Progenitor cell of endocrine pancreas (in vitro differentiated cells): Measurements from ENCODE around the gene DNAJC7. TPM values are rescaled to one million over a fixed set of nuclear protein-coding genes. Genes with fewer than 3 reads are reported as not detected.

Source experiments
- DNase-seq: peaks from one replicate; pipeline ENCODE4 v3.0.0; 2021; ENCODE audit warnings: low spot score; ENCODE audit not compliant: unreplicated experiment
- H3K27ac Mint-ChIP-seq: 2 replicates; pipeline ENCODE4 v1.8.0; 2021; ENCODE audit warnings: mild to moderate bottlenecking, moderate library complexity, mixed read lengths
- H3K27me3 Mint-ChIP-seq: 2 replicates; pipeline ENCODE4 v1.8.0; 2021; ENCODE audit warnings: mixed read lengths
- H3K36me3 Mint-ChIP-seq: 2 replicates; pipeline ENCODE4 v1.8.0; 2022; ENCODE audit warnings: mixed read lengths; ENCODE audit not compliant: insufficient read depth
- H3K4me1 Mint-ChIP-seq: 2 replicates; pipeline ENCODE4 v1.8.0; 2021; ENCODE audit warnings: low read depth, mixed read lengths
- H3K4me3 Mint-ChIP-seq: 2 replicates; pipeline ENCODE4 v1.8.0; 2021; ENCODE audit warnings: low read depth, mild to moderate bottlenecking, moderate library complexity, mixed read lengths
- H3K9me3 Mint-ChIP-seq: 2 replicates; pipeline ENCODE4 v1.8.0; 2021; ENCODE audit warnings: low read depth, mixed read lengths
- CTCF ChIP-seq: fragments of 200-600 bp; sonication (generic); IDR thresholded peaks from one replicate; pipeline ENCODE4 v1.5.0; 2021; ENCODE audit warnings: antibody characterized with exemption, mild to moderate bottlenecking; ENCODE audit not compliant: unreplicated experiment
- total RNA-seq: library from RNA; stranded (reverse); gene quantifications from 2 replicates; pipeline ENCODE4 v1.2.1, GENCODE V29; 2021

DNAJC7 gene
- total RNA-seq, 1 donor from 2014 or later, result 117 TPM

DNA sequence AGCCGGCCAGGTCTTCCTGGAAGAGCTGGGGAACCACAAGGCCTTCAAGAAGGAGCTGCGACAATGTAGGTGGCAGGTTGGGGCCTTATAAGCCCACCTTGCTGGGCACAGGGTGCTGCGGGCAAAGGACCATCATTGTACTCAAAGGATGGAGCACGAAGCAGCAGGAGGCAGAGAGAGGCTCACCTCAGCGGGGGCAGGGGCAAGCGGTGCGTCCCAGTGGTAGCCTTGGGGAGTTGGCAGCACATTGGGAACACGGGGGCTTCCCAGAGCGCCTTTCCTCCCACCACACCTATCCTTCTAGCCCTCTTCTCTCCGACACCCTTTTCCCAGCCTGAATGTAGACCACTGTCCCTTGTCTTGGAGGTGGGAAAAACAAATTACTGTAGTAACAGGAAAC, 48.6 kb downstream of the DNAJC7 start:
- H3K9me3 Mint-ChIP-seq, result no peaks in the 10 kb centered on the region
- H3K27me3 Mint-ChIP-seq, result no peaks in the 10 kb centered on the region
- H3K36me3 Mint-ChIP-seq, result peaks cover 13% of the 10 kb centered on the region
- no peak overlapping the region for H3K27ac Mint-ChIP-seq
- DNase-seq, result no peak
- H3K4me3 Mint-ChIP-seq, result no peak overlapping the region
- TF ChIP-seq CTCF, result no peak
- H3K4me1 Mint-ChIP-seq, result peaks cover 20% of the 10 kb centered on the region

- H3K36me3 Mint-ChIP-seq, result peaks cover 10% of the 10 kb centered on the region
- no peak for DNase-seq
- H3K27ac Mint-ChIP-seq, result peak overlapping the region; percentile 42
- no peaks in the 10 kb centered on the region for H3K27me3 Mint-ChIP-seq
- H3K9me3 Mint-ChIP-seq, result no peaks in the 10 kb centered on the region
- no peak for TF ChIP-seq CTCF
- peak overlapping the region; percentile 79 for H3K4me3 Mint-ChIP-seq
- peaks cover 18% of the 10 kb centered on the region for H3K4me1 Mint-ChIP-seq
These were observed 49.2 kb downstream of the DNAJC7 start for GRCh38 chr17:41967921-41968578.

DNA sequence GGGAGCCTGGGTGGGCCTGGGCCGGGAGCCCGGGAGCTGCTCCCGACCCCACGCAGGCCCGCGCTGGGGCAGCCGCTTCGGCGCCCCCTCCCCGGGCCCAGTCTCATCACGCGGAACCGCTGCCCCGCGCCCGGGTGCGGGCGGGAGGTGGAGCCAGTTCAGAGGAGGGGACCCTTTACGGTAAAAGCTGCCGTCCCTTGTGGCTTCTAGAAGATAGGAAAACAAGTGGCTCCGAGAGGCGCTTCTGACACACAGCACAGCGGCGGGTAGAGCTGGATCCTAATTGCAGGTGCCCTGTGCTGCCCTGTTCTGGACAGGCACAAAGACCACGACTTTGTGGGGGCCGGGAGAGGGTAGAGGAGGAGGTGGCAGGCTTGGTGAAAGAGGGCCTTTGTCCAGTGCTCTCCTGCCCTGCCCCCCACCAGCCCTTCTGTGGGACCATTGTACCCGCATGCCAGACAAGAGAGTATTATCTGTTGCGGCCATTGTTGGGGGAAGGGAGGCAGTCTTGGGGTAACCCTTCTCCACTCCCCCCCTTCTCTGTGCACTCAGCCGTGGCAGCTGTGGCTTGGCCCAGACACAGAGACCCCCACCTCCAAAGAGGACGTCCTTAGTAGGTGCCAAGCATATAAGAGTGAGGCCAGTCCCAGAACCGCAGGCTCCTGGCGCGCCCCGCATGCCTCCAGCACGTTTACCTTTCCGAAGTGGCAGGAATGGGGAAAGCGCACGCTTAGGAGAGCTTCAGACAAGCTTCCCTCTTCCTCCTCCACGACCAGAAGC, 49.9 kb downstream of the DNAJC7 start:
- Mint-ChIP-seq H3K27me3 (no peaks in the 10 kb centered on the region), H3K4me3 (peak overlapping the region; percentile 79), H3K4me1 (peaks cover 17% of the 10 kb centered on the region), H3K27ac (peak overlapping the region; percentile 42), H3K9me3 (no peaks in the 10 kb centered on the region), H3K36me3 (peaks cover 8% of the 10 kb centered on the region)
- no peak for DNase-seq
- no peak for TF ChIP-seq CTCF

DNA sequence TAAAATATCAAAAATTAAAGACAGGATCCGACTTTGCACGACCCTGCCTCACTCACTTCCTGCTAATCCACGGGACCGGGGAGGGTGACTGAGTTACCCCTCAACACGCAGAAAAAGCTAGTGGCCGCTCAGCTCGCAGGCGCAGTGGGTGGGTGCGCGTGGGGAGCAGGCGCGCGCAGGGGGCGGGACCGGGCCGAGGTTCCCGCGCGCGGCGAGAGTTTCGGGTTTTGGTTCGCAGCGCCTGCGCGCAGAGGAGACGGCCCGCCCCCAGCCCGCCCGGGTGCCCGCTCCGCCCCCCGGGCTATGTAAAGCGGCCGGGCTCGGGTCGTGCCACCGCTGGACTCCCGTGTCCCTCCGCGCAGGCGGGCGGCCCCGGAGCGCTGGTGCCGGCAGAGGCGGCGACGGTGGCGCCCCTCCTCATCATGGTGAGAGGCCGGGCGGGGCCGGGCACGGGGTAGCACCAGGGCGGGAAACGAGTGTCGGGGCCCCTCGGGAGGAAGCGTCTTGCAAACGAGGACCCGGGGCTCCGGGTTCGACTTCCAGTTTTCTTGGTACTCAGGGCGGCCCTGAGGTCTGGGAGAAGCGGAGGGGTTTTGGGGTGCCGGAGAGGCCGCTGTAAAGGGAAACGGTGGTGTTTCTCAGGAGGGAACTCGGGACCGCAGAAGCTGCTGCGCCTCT, 50.6 kb downstream of the DNAJC7 start, which contains the start of gene CNP:
Gene CNP (plus strand): TSS at position 333 of the 678 bp plus-strand sequence. CDS start 90 bp downstream, at position 423.
- peak within 1 kb of the TSS; percentile 95 for H3K27ac Mint-ChIP-seq
- peak; percentile 83 for DNase-seq
- no peaks in the 10 kb centered on the region for H3K27me3 Mint-ChIP-seq
- no peak for TF ChIP-seq CTCF
- H3K36me3 Mint-ChIP-seq, result peaks cover 7% of the 10 kb centered on the region
- H3K4me3 Mint-ChIP-seq, result peak within 1 kb of the TSS; percentile 79
- no peaks in the 10 kb centered on the region for H3K9me3 Mint-ChIP-seq
- H3K4me1 Mint-ChIP-seq, result peaks cover 20% of the 10 kb centered on the region
